Posterior cingulate gyrus (tissue), 11 donors: Measurements from ENCODE around the gene PPFIBP1.
"Not testable (repeated sequence)": the region's sequence is repeated elsewhere in the genome, so short reads cannot be mapped to it uniquely, and the experiment has no call there.

Experiments used
- DNase-seq, 10 donors: peaks; one replicate each; pipeline versions ENCODE4 v3.0.0 to v3.0.0-alpha.2; 2020 to 2021; ENCODE audit warnings: mixed read lengths in 3 of 10
- intact Hi-C: fragments of 100-400 bp; cut with DNase I; formaldehyde crosslinking; loops from one replicate; pipeline ENCODE4 v1.15.1; 2023

The PPFIBP1 gene

GRCh38 chr12:27616356-27617142 lies 92.5 kb downstream of the PPFIBP1 start:
- intact Hi-C loops, result no loop called here
- DNase-seq, result no peak

GRCh38 chr12:27618836-27619235 lies 94.8 kb downstream of the PPFIBP1 start:
- no peak for DNase-seq
- intact Hi-C loops, result no loop called here

GRCh38 chr12:27619308-27619707 lies 95.3 kb downstream of the PPFIBP1 start:
- intact Hi-C loops, result no loop called here
- no peak for DNase-seq

GRCh38 chr12:27620121-27620520 lies 96.1 kb downstream of the PPFIBP1 start:
- DNase-seq, result no peak
- intact Hi-C loops, result no loop called here

GRCh38 chr12:27622436-27623195 lies 98.6 kb downstream of the PPFIBP1 start:
- intact Hi-C loops, result no loop called here
- DNase-seq, result no peak

GRCh38 chr12:27623645-27624044 lies 99.6 kb downstream of the PPFIBP1 start:
- DNase-seq, result no peak
- intact Hi-C loops, result no loop called here

GRCh38 chr12:27624586-27624985 lies 100.6 kb downstream of the PPFIBP1 start:
- intact Hi-C loops, result no loop called here
- no peak for DNase-seq

GRCh38 chr12:27627123-27627852 lies 103.3 kb downstream of the PPFIBP1 start:
- intact Hi-C loops, result no loop called here
- DNase-seq, result no peak

- intact Hi-C loops, DNase-seq: not testable (repeated sequence)
Measured at GRCh38 chr12:27627853-27628469, 104.0 kb downstream of the PPFIBP1 start.

GRCh38 chr12:27630219-27630618 lies 106.2 kb downstream of the PPFIBP1 start:
- intact Hi-C loops, DNase-seq: not testable (repeated sequence)

GRCh38 chr12:27631365-27631764 lies 107.4 kb downstream of the PPFIBP1 start:
- intact Hi-C loops, result no loop called here
- no peak for DNase-seq

GRCh38 chr12:27631813-27632491 lies 107.9 kb downstream of the PPFIBP1 start:
- DNase-seq, result no peak
- intact Hi-C loops, result no loop called here

GRCh38 chr12:27635349-27635972 lies 111.5 kb downstream of the PPFIBP1 start:
- intact Hi-C loops, result loop anchor here (1.0 kb wide), 1 partner anchor 104 kb away; no protein-coding TSS in a partner anchor
- DNase-seq, result no peak

- intact Hi-C loops, result not testable (repeated sequence)
Measured at GRCh38 chr12:27636569-27636968, 112.6 kb downstream of the PPFIBP1 start.

GRCh38 chr12:27637524-27637923 lies 113.5 kb downstream of the PPFIBP1 start:
- intact Hi-C loops, result no loop called here
- no peak for DNase-seq

More at GRCh38 chr12:27636569-27636968, 112.6 kb downstream of the PPFIBP1 start:
- DNase-seq, result not testable (repeated sequence)

- intact Hi-C loops, result no loop called here
- no peak for DNase-seq
Measured at GRCh38 chr12:27639265-27639664, 115.3 kb downstream of the PPFIBP1 start.

GRCh38 chr12:27640566-27641200 lies 116.7 kb downstream of the PPFIBP1 start:
- intact Hi-C loops, DNase-seq: not testable (repeated sequence)

- intact Hi-C loops, DNase-seq: not testable (repeated sequence)
Measured at GRCh38 chr12:27642361-27642760, 118.4 kb downstream of the PPFIBP1 start.

- DNase-seq, intact Hi-C loops: not testable (repeated sequence)
Measured at GRCh38 chr12:27642892-27643291, 118.9 kb downstream of the PPFIBP1 start.
